GM21737 (cell line): ENCODE results near the gene ZFYVE28.

ENCODE experiments used
- ATAC-seq: cut with Tn5 transposase; IDR thresholded peaks from one replicate; pipeline ENCODE4 v1.9.1; 2021; ENCODE audit warnings: mild to moderate bottlenecking, moderate library complexity; ENCODE audit not compliant: unreplicated experiment

The ZFYVE28 gene

GRCh38 chr4:2371765-2372487 lies 46.5 kb downstream of the ZFYVE28 start:
- ATAC-seq, result no peak

- no peak for ATAC-seq
These were observed 47.7 kb downstream of the ZFYVE28 start for GRCh38 chr4:2370597-2371320.

- ATAC-seq, result no peak
These were observed 49.6 kb downstream of the ZFYVE28 start for GRCh38 chr4:2368746-2369437.

- no peak for ATAC-seq
These were observed 50.8 kb downstream of the ZFYVE28 start for GRCh38 chr4:2367626-2368025.

- ATAC-seq, result no peak
These were observed 51.9 kb downstream of the ZFYVE28 start for GRCh38 chr4:2366252-2367192.

GRCh38 chr4:2365913-2366210 lies 52.6 kb downstream of the ZFYVE28 start:
- ATAC-seq, result no peak

GRCh38 chr4:2365054-2365912 lies 53.2 kb downstream of the ZFYVE28 start:
- no peak for ATAC-seq

- ATAC-seq, result no peak
These were observed 53.8 kb downstream of the ZFYVE28 start for GRCh38 chr4:2364654-2365053.

GRCh38 chr4:2363951-2364653 lies 54.3 kb downstream of the ZFYVE28 start:
- no peak for ATAC-seq

- ATAC-seq, result no peak
These were observed 55.3 kb downstream of the ZFYVE28 start for GRCh38 chr4:2363056-2363721.

- ATAC-seq, result no peak
These were observed 56.0 kb downstream of the ZFYVE28 start for GRCh38 chr4:2362266-2363055.

- ATAC-seq, result no peak
These were observed 56.8 kb downstream of the ZFYVE28 start for GRCh38 chr4:2361366-2362265.

GRCh38 chr4:2360396-2360730 lies 58.1 kb downstream of the ZFYVE28 start:
- no peak for ATAC-seq

GRCh38 chr4:2359591-2360395 lies 58.7 kb downstream of the ZFYVE28 start:
- ATAC-seq, result no peak

- ATAC-seq, result no peak
These were observed 60.4 kb downstream of the ZFYVE28 start for GRCh38 chr4:2357821-2358745.
